OCI-LY7 (cell line): ENCODE data around the gene CIZ1. TPM values are rescaled to one million over a fixed set of nuclear protein-coding genes. Genes with fewer than 3 reads are reported as not detected.

Experiments
- BruUV-seq: library from RNA; stranded (reverse); fragments of 400-500 nt; replicated peaks from 2 replicates; lab custom pipeline; 2021; lab: Mats Ljungman, UMichigan
- CTCF ChIA-PET: fragments of 300-600 bp; sonication (Branson Sonifier 250); formaldehyde crosslinking; loops from one replicate; lab custom pipeline; 2022; ENCODE audit warnings: antibody characterized with exemption; ENCODE audit not compliant: unreplicated experiment; lab: Charles Lee
- POLR2A ChIA-PET: fragments of 300-600 bp; sonication (Branson Sonifier 250); formaldehyde crosslinking; loops from one replicate; lab custom pipeline; 2022; ENCODE audit warnings: antibody characterized with exemption; lab: Charles Lee
- DNase-seq: peaks from one replicate; pipeline ENCODE4 v3.0.0-alpha.2; 2015; ENCODE audit warnings: low spot score
- H2AFZ ChIP-seq: fragments of 200-600 bp; sonication (generic), shearing (Covaris generic); 2 replicates; pipeline ENCODE4 v1.6.1; 2014; ENCODE audit warnings: mild to moderate bottlenecking, antibody characterized with exemption, low read length, moderate library complexity
- H3K27ac ChIP-seq: fragments of 200-600 bp; sonication (generic); 2 replicates; pipeline ENCODE4 v1.5.1; 2014; ENCODE audit warnings: mixed run types, low read depth, mild to moderate bottlenecking, moderate library complexity, low read length, inconsistent platforms; ENCODE audit not compliant: poor library complexity, severe bottlenecking
- H3K36me3 ChIP-seq: fragments of 200-600 bp; sonication (generic); 2 replicates; pipeline ENCODE4 v1.6.1; 2014; ENCODE audit warnings: mild to moderate bottlenecking, antibody characterized with exemption, low read length, moderate library complexity, mixed read lengths; ENCODE audit not compliant: insufficient read depth
- H3K4me1 ChIP-seq: fragments of 200-600 bp; sonication (generic); 2 replicates; pipeline ENCODE4 v1.5.1; 2014; ENCODE audit warnings: mild to moderate bottlenecking, low read length; ENCODE audit not compliant: insufficient read depth, poor library complexity, severe bottlenecking
- H3K4me2 ChIP-seq: fragments of 200-600 bp; sonication (generic); 2 replicates; pipeline ENCODE4 v1.6.1; 2014; ENCODE audit warnings: mild to moderate bottlenecking, low read length
- H3K4me3 ChIP-seq: fragments of 200-600 bp; sonication (generic); 2 replicates; pipeline ENCODE4 v1.5.1; 2014; ENCODE audit warnings: mild to moderate bottlenecking, low read depth, low read length; ENCODE audit not compliant: poor library complexity, severe bottlenecking
- H3K79me2 ChIP-seq: fragments of 200-600 bp; sonication (generic); 2 replicates; pipeline ENCODE4 v1.6.1; 2016; ENCODE audit warnings: low read depth, mild to moderate bottlenecking, low read length, moderate library complexity, mixed read lengths; ENCODE audit not compliant: insufficient read depth
- H3K9me2 ChIP-seq: fragments of 200-600 bp; sonication (generic); 2 replicates; pipeline ENCODE4 v1.6.1; 2016; ENCODE audit warnings: mild to moderate bottlenecking, low read length, mixed read lengths; ENCODE audit not compliant: insufficient read depth
- H3K9me3 ChIP-seq: fragments of 200-600 bp; sonication (generic); 2 replicates; pipeline ENCODE4 v1.6.1; 2014; ENCODE audit warnings: mild to moderate bottlenecking, mixed run types, low read length, mixed read lengths
- H4K20me1 ChIP-seq: fragments of 200-600 bp; sonication (generic); 2 replicates; pipeline ENCODE4 v1.6.1; 2014; ENCODE audit warnings: mild to moderate bottlenecking, antibody characterized with exemption, low read length, moderate library complexity, mixed read lengths; ENCODE audit not compliant: insufficient read depth
- EZH2phosphoT487 ChIP-seq: fragments of 200-600 bp; sonication (generic); IDR thresholded peaks from 2 replicates; pipeline ENCODE4 v1.6.1; 2018; ENCODE audit warnings: low read depth, borderline replicate concordance, mild to moderate bottlenecking, mixed run types, antibody characterized with exemption, low read length, moderate library complexity, mixed read lengths
- intact Hi-C: fragments of 100-400 bp; cut with micrococcal nuclease; formaldehyde crosslinking; loops from one replicate; pipeline ENCODE4 v1.10.0; 2022; ENCODE audit not compliant: unreplicated experiment
- total RNA-seq, 2 experiments: library from RNA; depleted of rRNA in 1 of 2; stranded (reverse); fragments of >200 nt in 1 of 2; shearing (Covaris generic) in 1 of 2; gene quantifications; 2 replicates each; pipeline ENCODE4 v1.2.3, GENCODE V29; 2014 to 2022
- TF ChIP-seq, protein P1 (sequence below): fragments of 200-600 bp; sonication (generic); conservative IDR thresholded peaks from 2 replicates; pipeline ENCODE4 v1.5.1; 2014; ENCODE audit warnings: mild to moderate bottlenecking, antibody characterized with exemption, low read length, moderate library complexity, mixed read lengths

The CIZ1 gene
- total RNA-seq, 2 experiments from 2014 or later = 45.4 to 121 TPM

GRCh38 chr9:128202648-128203023, 11.3 kb upstream of the CIZ1 start:
- H3K27ac ChIP-seq = no peak overlapping the region
- peak overlapping the region; percentile 50 for H3K4me2 ChIP-seq
- no peaks in the 10 kb centered on the region for H3K9me3 ChIP-seq
- intact Hi-C loops = loop anchor here (5.0 kb wide), 1 partner anchor 140 kb away; the partner anchor contains the start of gene SLC27A4
- TF ChIP-seq, protein P1, sequence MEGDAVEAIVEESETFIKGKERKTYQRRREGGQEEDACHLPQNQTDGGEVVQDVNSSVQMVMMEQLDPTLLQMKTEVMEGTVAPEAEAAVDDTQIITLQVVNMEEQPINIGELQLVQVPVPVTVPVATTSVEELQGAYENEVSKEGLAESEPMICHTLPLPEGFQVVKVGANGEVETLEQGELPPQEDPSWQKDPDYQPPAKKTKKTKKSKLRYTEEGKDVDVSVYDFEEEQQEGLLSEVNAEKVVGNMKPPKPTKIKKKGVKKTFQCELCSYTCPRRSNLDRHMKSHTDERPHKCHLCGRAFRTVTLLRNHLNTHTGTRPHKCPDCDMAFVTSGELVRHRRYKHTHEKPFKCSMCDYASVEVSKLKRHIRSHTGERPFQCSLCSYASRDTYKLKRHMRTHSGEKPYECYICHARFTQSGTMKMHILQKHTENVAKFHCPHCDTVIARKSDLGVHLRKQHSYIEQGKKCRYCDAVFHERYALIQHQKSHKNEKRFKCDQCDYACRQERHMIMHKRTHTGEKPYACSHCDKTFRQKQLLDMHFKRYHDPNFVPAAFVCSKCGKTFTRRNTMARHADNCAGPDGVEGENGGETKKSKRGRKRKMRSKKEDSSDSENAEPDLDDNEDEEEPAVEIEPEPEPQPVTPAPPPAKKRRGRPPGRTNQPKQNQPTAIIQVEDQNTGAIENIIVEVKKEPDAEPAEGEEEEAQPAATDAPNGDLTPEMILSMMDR = no peak
- H3K36me3 ChIP-seq = no peaks in the 10 kb centered on the region
- CTCF ChIA-PET = no interaction called here
- H3K4me1 ChIP-seq = peaks cover 14% of the 10 kb centered on the region
- BruUV-seq = no TSS peak
- H3K4me3 ChIP-seq = no peak overlapping the region
- no peaks in the 10 kb centered on the region for H3K79me2 ChIP-seq
- POLR2A ChIA-PET = interaction anchor here (0.5 kb wide), 1 partner anchor 169 kb away, joined by 3 read pairs; the partner anchor contains the start of gene URM1
- no peaks in the 10 kb centered on the region for H4K20me1 ChIP-seq
- no peak for DNase-seq
- H3K9me2 ChIP-seq = no peaks in the 10 kb centered on the region
- peak overlapping the region; percentile 91 for H2AFZ ChIP-seq

- no peak for DNase-seq
Observed at GRCh38 chr9:128201441-128202369, 10.3 kb upstream of the CIZ1 start.

More at GRCh38 chr9:128201441-128202369, 10.3 kb upstream of the CIZ1 start:
- Histone ChIP-seq H3K79me2 (no peaks in the 10 kb centered on the region), H2AFZ (no peak overlapping the region), H3K36me3 (no peaks in the 10 kb centered on the region), H3K9me2 (no peaks in the 10 kb centered on the region), H3K4me1 (peaks cover 14% of the 10 kb centered on the region), H3K4me3 (no peak overlapping the region), H3K9me3 (no peaks in the 10 kb centered on the region), H4K20me1 (no peaks in the 10 kb centered on the region), H3K27ac (no peak overlapping the region), H3K4me2 (no peak overlapping the region)
- no TSS peak for BruUV-seq
- CTCF ChIA-PET = no interaction called here
- POLR2A ChIA-PET = interaction anchor here (0.5 to 0.6 kb wide), 2 partner anchors 43 to 170 kb away, joined by 3 read pairs; partner anchors contain the start of gene URM1
- TF ChIP-seq, protein P1 = no peak
- no peak for TF ChIP-seq EZH2phosphoT487
- intact Hi-C loops = loop anchor here (5.0 kb wide), 1 partner anchor 141 kb away; the partner anchor contains the start of gene SLC27A4
